ENCODE data around the gene CRYGS.
"Not testable (repeated sequence)": the region's sequence is repeated elsewhere in the genome, so short reads cannot be mapped to it uniquely, and the experiment has no call there.

The CRYGS gene

GRCh38 chr3:186498022-186498421 is 46.2 kb downstream of the CRYGS start:
- DNase-seq; intact Hi-C loops (cut with DNase I): not testable (repeated sequence)

DNA sequence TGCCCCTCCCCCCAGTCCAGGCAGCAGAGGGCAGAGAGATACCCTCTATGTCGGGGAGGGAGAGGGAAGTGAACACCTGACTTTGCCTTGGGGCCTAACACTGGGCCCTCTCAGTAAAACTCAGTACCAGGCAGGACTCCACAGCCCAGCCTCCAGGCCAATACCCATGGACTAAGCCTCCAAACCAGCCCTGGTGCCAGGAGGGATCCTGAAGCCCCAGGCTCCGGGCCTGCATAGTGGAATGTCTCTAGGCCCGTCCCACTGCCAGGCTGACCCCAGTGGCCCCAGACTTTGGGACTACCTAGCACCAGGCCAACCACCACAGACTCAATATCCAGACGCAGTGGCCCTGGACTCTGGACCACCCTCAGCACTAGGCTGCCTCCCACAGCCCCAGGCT is 46.6 kb downstream of the CRYGS start:
- intact Hi-C loops (cut with DNase I): no loop called here
- no peak for DNase-seq

- intact Hi-C loops (cut with DNase I): no loop called here
- no peak for DNase-seq
Observed at GRCh38 chr3:186496635-186497034, 47.5 kb downstream of the CRYGS start.

DNA sequence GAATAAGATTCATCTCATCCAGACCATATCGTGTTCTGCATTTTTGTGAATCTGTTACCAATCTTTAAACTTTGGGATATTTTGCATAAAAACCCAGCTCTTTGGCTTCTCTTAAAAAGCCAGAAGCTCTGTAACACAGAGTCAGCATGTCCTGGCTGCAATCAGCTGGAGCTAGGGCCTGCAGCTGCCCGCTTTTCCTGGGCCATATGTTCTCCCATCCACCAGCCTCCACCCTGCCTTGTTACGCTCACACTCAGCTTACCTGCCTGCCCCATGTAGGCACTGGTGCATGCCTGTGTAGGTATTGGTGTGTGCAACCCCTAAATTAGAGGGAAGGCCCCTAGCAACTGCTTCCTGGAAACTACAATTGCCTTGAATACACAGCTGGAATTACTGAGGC is 48.2 kb downstream of the CRYGS start:
- intact Hi-C loops (cut with DNase I): no loop called here
- no peak for DNase-seq

GRCh38 chr3:186493525-186494255 is 50.5 kb downstream of the CRYGS start:
- no peak for DNase-seq
- intact Hi-C loops (cut with DNase I): no loop called here

DNA sequence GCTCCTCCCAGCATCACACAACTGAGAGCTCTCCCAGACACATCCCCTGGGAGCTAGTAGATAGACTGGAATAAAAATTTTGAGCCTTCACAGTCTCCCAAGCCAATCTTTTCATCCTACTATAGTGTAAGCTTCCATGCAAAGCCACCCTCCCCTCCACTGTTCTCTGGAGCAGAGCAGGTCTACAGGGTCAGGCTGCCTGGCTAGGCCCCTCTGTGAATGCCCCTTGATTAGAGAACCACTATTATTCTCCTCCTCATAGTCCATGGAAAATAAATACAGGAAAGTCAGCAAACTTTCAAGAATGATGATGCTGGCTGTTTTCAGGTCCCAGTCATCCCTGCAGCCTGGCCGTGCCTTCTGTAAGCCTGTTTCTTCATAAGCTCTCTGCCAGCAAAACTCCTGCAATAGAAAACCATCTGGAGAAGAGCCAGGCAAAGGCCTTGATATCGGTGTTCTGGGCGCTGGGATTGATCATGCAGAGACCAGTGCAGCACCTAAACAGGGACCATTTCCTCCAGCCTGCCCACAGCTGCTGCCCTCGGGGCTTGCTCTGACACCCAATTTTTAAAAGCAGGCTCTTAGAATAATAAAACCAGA is 51.7 kb downstream of the CRYGS start:
- no peak for DNase-seq
- intact Hi-C loops (cut with DNase I): no loop called here

DNA sequence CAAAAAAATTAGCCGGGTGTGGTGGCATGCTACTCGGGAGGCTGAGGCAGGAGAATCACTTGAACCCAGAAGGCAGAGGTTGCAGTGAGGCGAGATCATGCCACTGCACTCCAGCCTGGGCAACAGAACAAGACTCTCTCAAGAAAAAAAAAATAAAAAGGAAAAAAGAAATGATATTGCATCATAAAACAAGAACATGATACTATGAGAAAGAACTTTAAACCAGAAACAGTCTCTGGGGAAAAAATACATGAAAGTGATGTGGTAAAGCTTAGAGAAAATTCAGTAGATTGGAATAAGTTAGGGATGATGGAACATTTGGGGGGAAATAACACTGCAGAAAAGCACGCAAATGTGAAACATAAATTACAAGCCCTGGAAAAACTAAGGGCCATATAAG is 54.7 kb downstream of the CRYGS start:
- DNase-seq: no peak
- intact Hi-C loops (cut with DNase I): no loop called here
